ENCODE measurements around the gene CTSL. TPM values are rescaled to one million over a fixed set of nuclear protein-coding genes. Genes with fewer than 3 reads are reported as not detected.

The CTSL gene
- total and polyA plus RNA-seq, 2 experiments from 2014 or later = 34.5 to 35.3 TPM

DNA sequence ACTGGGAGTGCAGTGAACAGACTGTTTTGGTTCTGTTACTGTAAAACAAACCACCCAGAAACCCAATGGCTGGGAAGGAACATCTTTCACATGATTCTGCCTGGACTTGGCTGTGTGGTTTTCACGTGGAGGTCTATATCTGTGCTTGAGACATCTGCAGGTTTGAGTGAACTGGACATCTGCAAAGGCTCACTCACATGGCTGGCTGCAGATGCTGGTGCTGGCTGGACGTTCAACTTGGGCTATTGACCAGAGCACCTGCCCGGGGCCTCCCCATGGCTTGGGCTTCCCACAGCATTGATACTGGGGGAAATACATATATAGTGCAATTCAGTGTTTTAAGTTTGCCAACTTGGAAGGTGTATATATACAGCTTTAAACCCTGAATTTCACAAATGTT lies 6.8 kb downstream of the CTSL start:
- Mint-ChIP-seq H3K9me3 (peaks cover 3% of the 10 kb centered on the region; the same call in 1 of the 3 replicates), H3K4me1 (no peaks in the 10 kb centered on the region), H3K4me3 (no peak overlapping the region), H3K27me3 (ENCODE audit: insufficient read depth, low read depth, poor library complexity) (peaks cover 4% of the 10 kb centered on the region), H3K27ac (no peak overlapping the region), H3K36me3 (ENCODE audit: low read depth) (peaks cover 10% of the 10 kb centered on the region)
- Histone ChIP-seq H3K4me1 (ENCODE audit: insufficient read depth) (no peaks in the 10 kb centered on the region), H3K9me2 (ENCODE audit: insufficient read depth) (no peaks in the 10 kb centered on the region), H3F3A (replicated peaks; ENCODE audit: low read depth) (no peaks in the 10 kb centered on the region), H3K79me2 (replicated peaks; ENCODE audit: insufficient read depth) (no peaks in the 10 kb centered on the region), H3K4me2 (no peak overlapping the region), H3K4me3 (no peak overlapping the region), H3K36me3 (ENCODE audit: insufficient read depth) (no peaks in the 10 kb centered on the region; the same call in 1 of the 2 replicates), H2AFZ (no peak overlapping the region), H3K27me3 (ENCODE audit: insufficient read depth) (no peaks in the 10 kb centered on the region), H3K27ac (ENCODE audit: low read depth) (no peak overlapping the region), H4K20me1 (replicated peaks; ENCODE audit: insufficient read depth) (no peaks in the 10 kb centered on the region)
- TF ChIP-seq JUNB (IDR thresholded peaks at IDR 0.05; ENCODE audit: unreplicated experiment) = no peak
- no peak for TF ChIP-seq STAT1 (IDR thresholded peaks at IDR 0.05; ENCODE audit: unreplicated experiment)
- TF ChIP-seq CREB1 (CRISPR knock-in tag; IDR thresholded peaks at IDR 0.05; ENCODE audit: low read depth) = no peak
- no peak for TF ChIP-seq EZH2phosphoT487 (IDR thresholded peaks at IDR 0.05; ENCODE audit: unreplicated experiment)
- TF ChIP-seq, protein P1, sequence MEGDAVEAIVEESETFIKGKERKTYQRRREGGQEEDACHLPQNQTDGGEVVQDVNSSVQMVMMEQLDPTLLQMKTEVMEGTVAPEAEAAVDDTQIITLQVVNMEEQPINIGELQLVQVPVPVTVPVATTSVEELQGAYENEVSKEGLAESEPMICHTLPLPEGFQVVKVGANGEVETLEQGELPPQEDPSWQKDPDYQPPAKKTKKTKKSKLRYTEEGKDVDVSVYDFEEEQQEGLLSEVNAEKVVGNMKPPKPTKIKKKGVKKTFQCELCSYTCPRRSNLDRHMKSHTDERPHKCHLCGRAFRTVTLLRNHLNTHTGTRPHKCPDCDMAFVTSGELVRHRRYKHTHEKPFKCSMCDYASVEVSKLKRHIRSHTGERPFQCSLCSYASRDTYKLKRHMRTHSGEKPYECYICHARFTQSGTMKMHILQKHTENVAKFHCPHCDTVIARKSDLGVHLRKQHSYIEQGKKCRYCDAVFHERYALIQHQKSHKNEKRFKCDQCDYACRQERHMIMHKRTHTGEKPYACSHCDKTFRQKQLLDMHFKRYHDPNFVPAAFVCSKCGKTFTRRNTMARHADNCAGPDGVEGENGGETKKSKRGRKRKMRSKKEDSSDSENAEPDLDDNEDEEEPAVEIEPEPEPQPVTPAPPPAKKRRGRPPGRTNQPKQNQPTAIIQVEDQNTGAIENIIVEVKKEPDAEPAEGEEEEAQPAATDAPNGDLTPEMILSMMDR (conservative IDR thresholded peaks at IDR 0.05; ENCODE audit: low read depth in 2 of 2) = no peak
- TF ChIP-seq, protein P2, sequence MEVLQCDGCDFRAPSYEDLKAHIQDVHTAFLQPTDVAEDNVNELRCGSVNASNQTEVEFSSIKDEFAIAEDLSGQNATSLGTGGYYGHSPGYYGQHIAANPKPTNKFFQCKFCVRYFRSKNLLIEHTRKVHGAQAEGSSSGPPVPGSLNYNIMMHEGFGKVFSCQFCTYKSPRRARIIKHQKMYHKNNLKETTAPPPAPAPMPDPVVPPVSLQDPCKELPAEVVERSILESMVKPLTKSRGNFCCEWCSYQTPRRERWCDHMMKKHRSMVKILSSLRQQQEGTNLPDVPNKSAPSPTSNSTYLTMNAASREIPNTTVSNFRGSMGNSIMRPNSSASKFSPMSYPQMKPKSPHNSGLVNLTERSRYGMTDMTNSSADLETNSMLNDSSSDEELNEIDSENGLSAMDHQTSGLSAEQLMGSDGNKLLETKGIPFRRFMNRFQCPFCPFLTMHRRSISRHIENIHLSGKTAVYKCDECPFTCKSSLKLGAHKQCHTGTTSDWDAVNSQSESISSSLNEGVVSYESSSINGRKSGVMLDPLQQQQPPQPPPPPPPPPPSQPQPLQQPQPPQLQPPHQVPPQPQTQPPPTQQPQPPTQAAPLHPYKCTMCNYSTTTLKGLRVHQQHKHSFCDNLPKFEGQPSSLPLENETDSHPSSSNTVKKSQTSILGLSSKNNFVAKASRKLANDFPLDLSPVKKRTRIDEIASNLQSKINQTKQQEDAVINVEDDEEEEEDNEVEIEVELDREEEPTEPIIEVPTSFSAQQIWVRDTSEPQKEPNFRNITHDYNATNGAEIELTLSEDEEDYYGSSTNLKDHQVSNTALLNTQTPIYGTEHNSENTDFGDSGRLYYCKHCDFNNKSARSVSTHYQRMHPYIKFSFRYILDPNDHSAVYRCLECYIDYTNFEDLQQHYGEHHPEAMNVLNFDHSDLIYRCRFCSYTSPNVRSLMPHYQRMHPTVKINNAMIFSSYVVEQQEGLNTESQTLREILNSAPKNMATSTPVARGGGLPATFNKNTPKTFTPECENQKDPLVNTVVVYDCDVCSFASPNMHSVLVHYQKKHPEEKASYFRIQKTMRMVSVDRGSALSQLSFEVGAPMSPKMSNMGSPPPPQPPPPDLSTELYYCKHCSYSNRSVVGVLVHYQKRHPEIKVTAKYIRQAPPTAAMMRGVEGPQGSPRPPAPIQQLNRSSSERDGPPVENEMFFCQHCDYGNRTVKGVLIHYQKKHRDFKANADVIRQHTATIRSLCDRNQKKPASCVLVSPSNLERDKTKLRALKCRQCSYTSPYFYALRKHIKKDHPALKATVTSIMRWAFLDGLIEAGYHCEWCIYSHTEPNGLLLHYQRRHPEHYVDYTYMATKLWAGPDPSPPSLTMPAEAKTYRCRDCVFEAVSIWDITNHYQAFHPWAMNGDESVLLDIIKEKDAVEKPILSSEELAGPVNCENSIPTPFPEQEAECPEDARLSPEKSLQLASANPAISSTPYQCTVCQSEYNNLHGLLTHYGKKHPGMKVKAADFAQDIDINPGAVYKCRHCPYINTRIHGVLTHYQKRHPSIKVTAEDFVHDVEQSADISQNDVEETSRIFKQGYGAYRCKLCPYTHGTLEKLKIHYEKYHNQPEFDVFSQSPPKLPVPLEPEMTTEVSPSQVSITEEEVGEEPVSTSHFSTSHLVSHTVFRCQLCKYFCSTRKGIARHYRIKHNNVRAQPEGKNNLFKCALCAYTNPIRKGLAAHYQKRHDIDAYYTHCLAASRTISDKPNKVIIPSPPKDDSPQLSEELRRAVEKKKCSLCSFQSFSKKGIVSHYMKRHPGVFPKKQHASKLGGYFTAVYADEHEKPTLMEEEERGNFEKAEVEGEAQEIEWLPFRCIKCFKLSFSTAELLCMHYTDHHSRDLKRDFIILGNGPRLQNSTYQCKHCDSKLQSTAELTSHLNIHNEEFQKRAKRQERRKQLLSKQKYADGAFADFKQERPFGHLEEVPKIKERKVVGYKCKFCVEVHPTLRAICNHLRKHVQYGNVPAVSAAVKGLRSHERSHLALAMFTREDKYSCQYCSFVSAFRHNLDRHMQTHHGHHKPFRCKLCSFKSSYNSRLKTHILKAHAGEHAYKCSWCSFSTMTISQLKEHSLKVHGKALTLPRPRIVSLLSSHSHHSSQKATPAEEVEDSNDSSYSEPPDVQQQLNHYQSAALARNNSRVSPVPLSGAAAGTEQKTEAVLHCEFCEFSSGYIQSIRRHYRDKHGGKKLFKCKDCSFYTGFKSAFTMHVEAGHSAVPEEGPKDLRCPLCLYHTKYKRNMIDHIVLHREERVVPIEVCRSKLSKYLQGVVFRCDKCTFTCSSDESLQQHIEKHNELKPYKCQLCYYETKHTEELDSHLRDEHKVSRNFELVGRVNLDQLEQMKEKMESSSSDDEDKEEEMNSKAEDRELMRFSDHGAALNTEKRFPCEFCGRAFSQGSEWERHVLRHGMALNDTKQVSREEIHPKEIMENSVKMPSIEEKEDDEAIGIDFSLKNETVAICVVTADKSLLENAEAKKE (CRISPR knock-in tag; IDR thresholded peaks at IDR 0.05) = no peak
- no peak for TF ChIP-seq ZNF331 (CRISPR knock-in tag; IDR thresholded peaks at IDR 0.05; ENCODE audit: low read depth)
- no peak for TF ChIP-seq NANOG (IDR thresholded peaks at IDR 0.05; ENCODE audit: borderline replicate concordance)
- no peak for TF ChIP-seq ZNF114 (CRISPR knock-in tag; IDR thresholded peaks at IDR 0.05)
- TF ChIP-seq EZH2 (IDR thresholded peaks at IDR 0.05; ENCODE audit: low read depth, unreplicated experiment) = no peak
- TF ChIP-seq, protein P3, sequence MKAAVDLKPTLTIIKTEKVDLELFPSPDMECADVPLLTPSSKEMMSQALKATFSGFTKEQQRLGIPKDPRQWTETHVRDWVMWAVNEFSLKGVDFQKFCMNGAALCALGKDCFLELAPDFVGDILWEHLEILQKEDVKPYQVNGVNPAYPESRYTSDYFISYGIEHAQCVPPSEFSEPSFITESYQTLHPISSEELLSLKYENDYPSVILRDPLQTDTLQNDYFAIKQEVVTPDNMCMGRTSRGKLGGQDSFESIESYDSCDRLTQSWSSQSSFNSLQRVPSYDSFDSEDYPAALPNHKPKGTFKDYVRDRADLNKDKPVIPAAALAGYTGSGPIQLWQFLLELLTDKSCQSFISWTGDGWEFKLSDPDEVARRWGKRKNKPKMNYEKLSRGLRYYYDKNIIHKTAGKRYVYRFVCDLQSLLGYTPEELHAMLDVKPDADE (IDR thresholded peaks at IDR 0.05) = no peak
- TF ChIP-seq POLR2AphosphoS5 (IDR thresholded peaks at IDR 0.05; ENCODE audit: low read depth) = no peak
- TF ChIP-seq, protein P4, sequence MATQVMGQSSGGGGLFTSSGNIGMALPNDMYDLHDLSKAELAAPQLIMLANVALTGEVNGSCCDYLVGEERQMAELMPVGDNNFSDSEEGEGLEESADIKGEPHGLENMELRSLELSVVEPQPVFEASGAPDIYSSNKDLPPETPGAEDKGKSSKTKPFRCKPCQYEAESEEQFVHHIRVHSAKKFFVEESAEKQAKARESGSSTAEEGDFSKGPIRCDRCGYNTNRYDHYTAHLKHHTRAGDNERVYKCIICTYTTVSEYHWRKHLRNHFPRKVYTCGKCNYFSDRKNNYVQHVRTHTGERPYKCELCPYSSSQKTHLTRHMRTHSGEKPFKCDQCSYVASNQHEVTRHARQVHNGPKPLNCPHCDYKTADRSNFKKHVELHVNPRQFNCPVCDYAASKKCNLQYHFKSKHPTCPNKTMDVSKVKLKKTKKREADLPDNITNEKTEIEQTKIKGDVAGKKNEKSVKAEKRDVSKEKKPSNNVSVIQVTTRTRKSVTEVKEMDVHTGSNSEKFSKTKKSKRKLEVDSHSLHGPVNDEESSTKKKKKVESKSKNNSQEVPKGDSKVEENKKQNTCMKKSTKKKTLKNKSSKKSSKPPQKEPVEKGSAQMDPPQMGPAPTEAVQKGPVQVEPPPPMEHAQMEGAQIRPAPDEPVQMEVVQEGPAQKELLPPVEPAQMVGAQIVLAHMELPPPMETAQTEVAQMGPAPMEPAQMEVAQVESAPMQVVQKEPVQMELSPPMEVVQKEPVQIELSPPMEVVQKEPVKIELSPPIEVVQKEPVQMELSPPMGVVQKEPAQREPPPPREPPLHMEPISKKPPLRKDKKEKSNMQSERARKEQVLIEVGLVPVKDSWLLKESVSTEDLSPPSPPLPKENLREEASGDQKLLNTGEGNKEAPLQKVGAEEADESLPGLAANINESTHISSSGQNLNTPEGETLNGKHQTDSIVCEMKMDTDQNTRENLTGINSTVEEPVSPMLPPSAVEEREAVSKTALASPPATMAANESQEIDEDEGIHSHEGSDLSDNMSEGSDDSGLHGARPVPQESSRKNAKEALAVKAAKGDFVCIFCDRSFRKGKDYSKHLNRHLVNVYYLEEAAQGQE (IDR thresholded peaks at IDR 0.05; ENCODE audit: unreplicated experiment) = no peak
- DNase-seq (ENCODE audit: low spot score) = no peak
- no peak for ATAC-seq
